ENCODE data around the gene EPYC.

GRCh38 chr12:90951432-90952105 is 53.2 kb downstream of the EPYC start:
- TF ChIP-seq POLR2A (IDR thresholded peaks at IDR 0.05; ENCODE audit: low read length) (no peak), GATA1 (IDR thresholded peaks at IDR 0.05; ENCODE audit: low read depth, low read length) (no peak)
